IMR-90 (cell line): ENCODE data around the gene SYNGR4. TPM values are rescaled to one million over a fixed set of nuclear protein-coding genes. Genes with fewer than 3 reads are reported as not detected.
A peak's percentile ranks its signal among the peaks of the same experiment; 100 is the strongest.

Source experiments
- ATAC-seq: fragments of 200-7000 bp; cut with Tn5 transposase; 2 replicates; pipeline ENCODE4 v1.9.1; 2020; ENCODE audit warnings: low read depth, mild to moderate bottlenecking, moderate library complexity
- BruUV-seq: library from RNA; stranded (reverse); fragments of 400-500 nt; replicated peaks from 2 replicates; lab custom pipeline; 2021; lab: Mats Ljungman, UMichigan
- CTCF ChIA-PET: fragments of 300-600 bp; formaldehyde crosslinking; extraction: SDS; loops from one replicate; lab custom pipeline; 2021; ENCODE audit warnings: antibody characterized with exemption; lab: Yijun Ruan, JAX
- POLR2A ChIA-PET: fragments of 300-600 bp; sonication (Branson Sonifier 250); formaldehyde crosslinking; loops from one replicate; lab custom pipeline; 2022; ENCODE audit warnings: antibody characterized with exemption; ENCODE audit not compliant: unreplicated experiment; lab: Charles Lee
- DNase-seq: peaks from one replicate; pipeline ENCODE4 v3.0.0; 2013
- H2AFZ ChIP-seq: replicated peaks from 2 replicates; pipeline ENCODE3; 2013; ENCODE audit warnings: low read length, mild to moderate bottlenecking; ENCODE audit not compliant: poor library complexity
- H2AK5ac ChIP-seq: 2 replicates; pipeline ENCODE4 v1.6.1; 2013; ENCODE audit warnings: low read depth, low read length, inconsistent platforms
- H2AK9ac ChIP-seq: replicated peaks from 2 replicates; pipeline ENCODE3; 2013; ENCODE audit warnings: mild to moderate bottlenecking, low read depth, low read length, moderate library complexity; ENCODE audit not compliant: poor library complexity
- H2BK120ac ChIP-seq: 2 replicates; pipeline ENCODE4 v1.6.1; 2013; ENCODE audit warnings: low read depth, low read length, inconsistent platforms
- H2BK15ac ChIP-seq: 3 replicates; pipeline ENCODE4 v1.6.1; 2013; ENCODE audit warnings: low read depth, low read length, inconsistent platforms
- H2BK20ac ChIP-seq: 2 replicates; pipeline ENCODE4 v1.6.1; 2013; ENCODE audit warnings: low read depth, mild to moderate bottlenecking, inconsistent platforms, low read length, moderate library complexity
- H2BK5ac ChIP-seq: 2 replicates; pipeline ENCODE4 v1.6.1; 2013; ENCODE audit warnings: mild to moderate bottlenecking, low read depth, low read length, inconsistent platforms; ENCODE audit not compliant: poor library complexity, severe bottlenecking
- H3K14ac ChIP-seq: replicated peaks from 2 replicates; pipeline ENCODE4 v1.6.1; 2013; ENCODE audit warnings: low read depth, low read length, inconsistent platforms
- H3K18ac ChIP-seq: 2 replicates; pipeline ENCODE4 v1.6.1; 2013; ENCODE audit warnings: low read depth, low read length, control low read depth
- H3K23ac ChIP-seq: 2 replicates; pipeline ENCODE4 v1.6.1; 2013; ENCODE audit warnings: low read depth, low read length, inconsistent platforms
- H3K27ac ChIP-seq: 2 replicates; pipeline ENCODE4 v1.5.1; 2013; ENCODE audit warnings: mild to moderate bottlenecking, control low read depth, low read length; ENCODE audit not compliant: insufficient read depth
- H3K27me3 ChIP-seq: 2 replicates; pipeline ENCODE4 v1.6.1; 2013; ENCODE audit warnings: low read length; ENCODE audit not compliant: control insufficient read depth, insufficient read depth
- H3K36me3 ChIP-seq: 2 replicates; pipeline ENCODE4 v1.6.1; 2013; ENCODE audit warnings: low read length, mixed read lengths; ENCODE audit not compliant: control insufficient read depth, insufficient read depth
- H3K4ac ChIP-seq: 2 replicates; pipeline ENCODE4 v1.6.1; 2013; ENCODE audit warnings: low read depth, low read length, inconsistent platforms
- H3K4me1 ChIP-seq: 2 replicates; pipeline ENCODE4 v1.6.1; 2013; ENCODE audit warnings: low read length, mixed read lengths; ENCODE audit not compliant: control insufficient read depth, insufficient read depth
- H3K4me2 ChIP-seq: 2 replicates; pipeline ENCODE4 v1.6.1; 2013; ENCODE audit warnings: low read depth, mild to moderate bottlenecking, control low read depth, low read length, moderate library complexity
- H3K4me3 ChIP-seq: 2 replicates; pipeline ENCODE4 v1.5.1; 2013; ENCODE audit warnings: low read depth, mild to moderate bottlenecking, control low read depth, low read length, moderate library complexity; ENCODE audit not compliant: insufficient read depth
- H3K56ac ChIP-seq: 2 replicates; pipeline ENCODE4 v1.6.1; 2013; ENCODE audit warnings: low read length, inconsistent platforms; ENCODE audit not compliant: insufficient read depth; ENCODE audit errors: extremely low read depth
- H3K79me1 ChIP-seq, 2 experiments: 2 replicates each; pipeline ENCODE4 v1.6.1; 2013; ENCODE audit warnings: low read length in 2 of 2, inconsistent platforms in 1 of 2, low read depth in 1 of 2
- H3K9ac ChIP-seq: 2 replicates; pipeline ENCODE4 v1.6.1; 2013; ENCODE audit warnings: low read depth, low read length, control low read depth
- H3K9me1 ChIP-seq: 2 replicates; pipeline ENCODE4 v1.6.1; 2013; ENCODE audit warnings: low read length, inconsistent platforms; ENCODE audit not compliant: insufficient read depth
- H3K9me3 ChIP-seq: 2 replicates; pipeline ENCODE4 v1.6.1; 2013; ENCODE audit warnings: low read length; ENCODE audit not compliant: control insufficient read depth, insufficient read depth
- H4K20me1 ChIP-seq: 2 replicates; pipeline ENCODE4 v1.6.1; 2013; ENCODE audit warnings: low read length, inconsistent platforms; ENCODE audit not compliant: insufficient read depth
- H4K5ac ChIP-seq: 2 replicates; pipeline ENCODE4 v1.6.1; 2013; ENCODE audit warnings: mild to moderate bottlenecking, low read depth, low read length, control low read depth
- H4K8ac ChIP-seq, 2 experiments: 2 replicates each; pipeline ENCODE4 v1.6.1; 2013; ENCODE audit warnings: low read depth in 2 of 2, low read length in 2 of 2, control low read depth in 1 of 2, inconsistent platforms in 1 of 2
- H4K91ac ChIP-seq: 2 replicates; pipeline ENCODE4 v1.6.1; 2013; ENCODE audit warnings: low read depth, low read length, inconsistent platforms; ENCODE audit not compliant: insufficient read depth
- BHLHE40 ChIP-seq: fragments of 150-350 bp; IDR thresholded peaks from 2 replicates; pipeline ENCODE4 v1.6.1; 2016; ENCODE audit warnings: mild to moderate bottlenecking, low read depth, low read length
- MAZ ChIP-seq: IDR thresholded peaks from 2 replicates; pipeline ENCODE4 v1.6.1; 2012; ENCODE audit warnings: low read depth, mild to moderate bottlenecking, low read length, improper control_type of control experiment, moderate library complexity, borderline replicate concordance
- POLR2A ChIP-seq: IDR thresholded peaks from 2 replicates; pipeline ENCODE4 v1.6.1; 2012; ENCODE audit warnings: mild to moderate bottlenecking, low read depth, low read length
- RAD21 ChIP-seq: IDR thresholded peaks from 2 replicates; pipeline ENCODE4 v1.6.1; 2012; ENCODE audit warnings: low read length, improper control_type of control experiment
- SMC3 ChIP-seq: fragments of 150-350 bp; IDR thresholded peaks from 2 replicates; pipeline ENCODE4 v1.6.1; 2016; ENCODE audit warnings: low read depth, mild to moderate bottlenecking, antibody characterized with exemption, low read length, moderate library complexity
- WGBS, 2 experiments: methylation state at CpG; one replicate each; pipeline versions ENCODE4 v1.1.5 to v1.1.7; 2013; ENCODE audit warnings: missing lambda C conversion rate in 2 of 2; ENCODE audit not compliant: insufficient read length in 1 of 2; ENCODE audit errors: extremely low coverage in 2 of 2; 5-methylcytosine and 5-hydroxymethylcytosine counted together
- dilution Hi-C: fragments of 300-500 bp; cut with HindIII; formaldehyde crosslinking; loops from one replicate; pipeline ENCODE4 v1.14.3; 2018; ENCODE audit warnings: low sequenced_read_pairs; ENCODE audit not compliant: unreplicated experiment
- in situ Hi-C: fragments of 300-500 bp; cut with MboI; formaldehyde crosslinking; loops from 3 replicates; pipeline ENCODE4 v1.14.3; 2019; ENCODE audit warnings: low sequenced_read_pairs, inconsistent platforms, mixed read lengths
- intact Hi-C: fragments of 100-400 bp; cut with micrococcal nuclease; formaldehyde crosslinking; loops from 2 replicates; pipeline ENCODE4 v1.10.0; 2022
- polyA plus RNA-seq, 3 experiments: library from polyadenylated mRNA; depleted of rRNA; stranded (reverse); fragments of >200 nt; gene quantifications; 2 replicates each; pipeline ENCODE4 v1.2.3, GENCODE V29; 2012; ENCODE audit warnings: low replicate concordance in 1 of 3
- total RNA-seq: library from RNA; depleted of rRNA; stranded (reverse); fragments of >200 nt; gene quantifications from 2 replicates; pipeline ENCODE4 v1.2.3, GENCODE V29; 2012
- TF ChIP-seq, protein P1 (sequence below): conservative IDR thresholded peaks from 2 replicates; pipeline ENCODE4 v1.5.1; 2012; ENCODE audit warnings: mild to moderate bottlenecking, low read depth, low read length, improper control_type of control experiment

Gene SYNGR4
- total and polyA plus RNA-seq, 2 of the 4 experiments (the other 2 are of a cell fraction), result not detected

DNA sequence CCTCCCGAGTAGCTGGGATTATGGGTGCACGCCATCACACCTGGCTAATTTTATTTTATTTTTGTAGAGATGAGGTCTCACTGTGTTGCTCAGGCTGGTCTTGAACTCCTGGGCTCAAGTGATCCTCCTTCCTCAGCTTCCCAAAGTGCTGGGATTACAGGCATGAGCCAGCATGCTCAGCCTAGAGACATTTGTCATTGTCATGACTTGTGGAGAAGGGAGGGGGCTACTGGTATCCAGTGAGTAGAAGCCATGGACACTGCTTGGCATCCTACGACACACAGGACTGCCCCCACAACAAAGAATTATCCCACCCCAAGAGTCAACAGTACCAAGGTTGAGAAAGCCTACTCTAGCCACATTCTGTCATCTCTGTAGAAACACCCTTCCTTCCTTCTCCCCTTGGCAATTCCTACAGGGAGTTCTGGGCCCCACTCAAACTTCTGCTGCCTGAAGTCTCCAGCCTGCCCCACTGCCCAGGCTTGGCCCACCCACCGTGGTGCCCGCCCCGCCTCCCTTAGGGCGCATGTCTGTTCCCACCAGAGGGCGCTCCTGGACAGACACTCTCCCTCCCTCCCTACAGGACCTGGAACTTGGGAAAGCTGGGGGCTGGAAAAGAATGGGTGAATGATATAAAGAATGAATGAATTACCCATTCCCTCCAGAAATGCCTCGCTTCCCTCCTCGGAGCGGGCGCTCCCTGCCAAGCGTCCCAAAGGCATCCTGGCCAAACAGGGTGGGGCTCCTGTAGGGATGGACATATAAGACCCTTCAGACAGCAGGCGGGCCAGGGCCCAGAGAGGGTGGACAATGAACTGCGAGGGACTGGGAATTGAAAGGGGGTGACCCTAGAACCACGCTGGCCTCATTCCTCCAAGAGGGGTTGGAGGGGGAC is 44.3 kb upstream of the SYNGR4 start:
- TF ChIP-seq POLR2A (no peak), RAD21 (peak; percentile 86), SMC3 (peak; percentile 94), BHLHE40 (0 out of 2 replicates have a peak, but pooled peaks have one; percentile 12), MAZ (peak; percentile 90)
- TF ChIP-seq, protein P1, sequence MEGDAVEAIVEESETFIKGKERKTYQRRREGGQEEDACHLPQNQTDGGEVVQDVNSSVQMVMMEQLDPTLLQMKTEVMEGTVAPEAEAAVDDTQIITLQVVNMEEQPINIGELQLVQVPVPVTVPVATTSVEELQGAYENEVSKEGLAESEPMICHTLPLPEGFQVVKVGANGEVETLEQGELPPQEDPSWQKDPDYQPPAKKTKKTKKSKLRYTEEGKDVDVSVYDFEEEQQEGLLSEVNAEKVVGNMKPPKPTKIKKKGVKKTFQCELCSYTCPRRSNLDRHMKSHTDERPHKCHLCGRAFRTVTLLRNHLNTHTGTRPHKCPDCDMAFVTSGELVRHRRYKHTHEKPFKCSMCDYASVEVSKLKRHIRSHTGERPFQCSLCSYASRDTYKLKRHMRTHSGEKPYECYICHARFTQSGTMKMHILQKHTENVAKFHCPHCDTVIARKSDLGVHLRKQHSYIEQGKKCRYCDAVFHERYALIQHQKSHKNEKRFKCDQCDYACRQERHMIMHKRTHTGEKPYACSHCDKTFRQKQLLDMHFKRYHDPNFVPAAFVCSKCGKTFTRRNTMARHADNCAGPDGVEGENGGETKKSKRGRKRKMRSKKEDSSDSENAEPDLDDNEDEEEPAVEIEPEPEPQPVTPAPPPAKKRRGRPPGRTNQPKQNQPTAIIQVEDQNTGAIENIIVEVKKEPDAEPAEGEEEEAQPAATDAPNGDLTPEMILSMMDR, result peak; percentile 92
- Histone ChIP-seq H3K36me3 (no peaks in the 10 kb centered on the region), H2BK5ac (no peak overlapping the region), H3K14ac (no peak overlapping the region), H4K91ac (0 out of 2 replicates have a peak overlapping the region, but pooled peaks have one; percentile 4), H3K9me1 (peaks cover 3% of the 10 kb centered on the region; the same call in 1 of the 2 replicates), H3K79me1 (peaks cover 0 to 20% of the 10 kb centered on the region in 2 experiments; a peak in 2 of 4 replicates), H3K23ac (no peak overlapping the region), H2AK9ac (peak overlapping the region; percentile 77), H2BK15ac (peak overlapping the region; percentile 50; the same call in 1 of the 3 replicates), H3K18ac (no peak overlapping the region), H2BK20ac (peak overlapping the region; percentile 34; the same call in 1 of the 2 replicates), H3K4ac (peak overlapping the region; percentile 30), H3K4me2 (no peak overlapping the region), H4K20me1 (no peaks in the 10 kb centered on the region), H2BK120ac (peak overlapping the region; percentile 10; the same call in 1 of the 2 replicates), H3K9me3 (no peaks in the 10 kb centered on the region), H3K27ac (no peak overlapping the region), H3K4me1 (peaks cover 15% of the 10 kb centered on the region), H2AFZ (peak overlapping the region; percentile 77), H3K56ac (no peak overlapping the region), H3K9ac (no peak overlapping the region), H4K8ac (peak overlapping the region in 1 of 2 experiments; percentile 59; a peak in 1 of 4 replicates), H3K27me3 (no peaks in the 10 kb centered on the region), H4K5ac (no peak overlapping the region), H2AK5ac (peak overlapping the region; percentile 70), H3K4me3 (no peak overlapping the region)
- dilution Hi-C loops (no loop called here), in situ Hi-C loops (no loop called here), intact Hi-C loops (loop anchor here (1.0 to 10.0 kb wide), 4 partner anchors 15 to 265 kb away; partner anchors contain the start of genes GRIN2D, GRWD1 and KDELR1)
- POLR2A ChIA-PET, result no interaction called here
- ATAC-seq (peak; percentile 38), DNase-seq (peak; percentile 75)
- CTCF ChIA-PET, result interaction anchor here (0.5 to 1.5 kb wide), 5 partner anchors 13 to 264 kb away, joined by 3 to 14 read pairs (median 3); partner anchors contain the start of gene KDELR1
- no TSS peak for BruUV-seq
- no CpG with 5 or more reads among the region's 16 CpGs for whole genome bisulfite sequencing, 2 experiments
